Esophagus squamous epithelium (tissue), 5 donors: ENCODE data around the gene AMFR. TPM values are rescaled to one million over a fixed set of nuclear protein-coding genes. Genes with fewer than 3 reads are reported as not detected.
A peak's percentile ranks its signal among the peaks of the same experiment; 100 is the strongest.

ENCODE experiments used
- DNase-seq: peaks from one replicate; lab custom pipeline; 2025; lab: John Stamatoyannopoulos, UW
- H3K27ac ChIP-seq, 4 donors: fragments of 200-600 bp; sonication (generic); one replicate each; pipeline ENCODE4 v1.5.1; 2016 to 2019; ENCODE audit warnings: mild to moderate bottlenecking in 1 of 4
- H3K27me3 ChIP-seq, 4 donors: fragments of 200-600 bp; sonication (generic); 1 replicate in 3 of 4; 2 replicates in 1 of 4; pipeline versions ENCODE4 v1.5.1 to v1.6.0; 2017 to 2021; ENCODE audit warnings: antibody characterized with exemption in 1 of 4
- H3K36me3 ChIP-seq, 3 donors: fragments of 200-600 bp; sonication (generic); one replicate each; pipeline ENCODE4 v1.5.1; 2016 to 2019
- H3K4me1 ChIP-seq, 3 donors: fragments of 200-600 bp; sonication (generic); one replicate each; pipeline ENCODE4 v1.5.1; 2017 to 2019
- H3K4me3 ChIP-seq, 4 donors: fragments of 200-600 bp; sonication (generic); 1 replicate in 3 of 4; 2 replicates in 1 of 4; pipeline ENCODE4 v1.5.1; 2016 to 2019; ENCODE audit warnings: mild to moderate bottlenecking in 2 of 4, moderate library complexity in 1 of 4
- H3K9me3 ChIP-seq, 3 donors: fragments of 200-600 bp; sonication (generic); one replicate each; pipeline ENCODE4 v1.5.1; 2016 to 2019
- CTCF ChIP-seq, 6 experiments: fragments of 450-650 bp in 4 of 6; fragments of 200-600 bp in 2 of 6; sonication (generic) in 2 of 6; IDR thresholded peaks; one replicate each; pipeline ENCODE4 v1.5.1; 2016 to 2019; ENCODE audit warnings: antibody characterized with exemption in 6 of 6, mild to moderate bottlenecking in 4 of 6, moderate library complexity in 4 of 6
- POLR2A ChIP-seq, 4 donors: fragments of 450-650 bp; IDR thresholded peaks; one replicate each; pipeline ENCODE4 v1.6.1; 2017; ENCODE audit warnings: antibody characterized with exemption in 4 of 4, mild to moderate bottlenecking in 4 of 4, moderate library complexity in 3 of 4
- WGBS, 2 donors: methylation state at CpG; one replicate each; pipeline ENCODE4 v1.1.5; 2018; 5-methylcytosine and 5-hydroxymethylcytosine counted together
- intact Hi-C: fragments of 100-400 bp; cut with DNase I; formaldehyde crosslinking; loops from one replicate; pipeline ENCODE4 v1.15.0; 2022
- total RNA-seq, 4 donors: library from RNA; depleted of rRNA; stranded (reverse); fragments of >200 nt; gene quantifications; one replicate each; pipeline ENCODE4 v1.1.0, GENCODE V29; 2016
- donor health status: DM: yes; HTN: yes; CAD: no.

The AMFR gene
- total RNA-seq, 4 donors from 2014 or later, result 69.9 to 133 (median 111) TPM

DNA sequence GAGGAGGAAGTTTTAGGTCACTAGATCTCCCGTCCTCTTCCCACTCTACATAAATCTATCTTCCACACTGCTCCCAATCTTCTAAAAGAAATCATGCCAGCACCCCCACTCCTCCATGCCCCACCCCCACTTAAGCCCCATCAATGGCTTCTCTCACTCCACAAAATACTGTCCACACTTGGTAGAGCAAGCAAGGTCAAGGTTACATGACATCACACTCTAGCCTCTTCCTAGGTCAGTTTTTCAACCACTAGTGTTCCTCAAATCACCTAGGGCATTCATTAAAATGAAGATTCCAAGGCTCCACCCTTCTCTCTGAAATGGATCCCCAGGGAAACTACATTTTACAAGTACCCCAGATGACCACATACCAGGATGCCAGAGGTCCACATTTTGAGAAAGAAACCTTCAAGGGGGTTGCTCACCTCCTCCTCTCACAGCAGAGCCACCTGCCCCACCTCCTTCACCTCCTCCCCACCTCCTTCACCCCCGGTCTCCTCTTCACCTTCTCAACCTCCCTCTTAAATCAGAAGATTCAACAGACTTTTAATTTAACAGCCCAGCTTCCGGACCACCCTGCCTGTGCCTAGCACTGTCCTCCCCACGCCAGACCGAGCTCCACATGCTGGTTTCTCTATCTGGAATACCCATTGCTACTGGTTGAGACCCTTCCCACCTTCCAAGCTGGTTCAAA is 3.2 kb downstream of the AMFR start:
- no peak for TF ChIP-seq CTCF (IDR thresholded peaks at IDR 0.05)
- no peak for TF ChIP-seq POLR2A (IDR thresholded peaks at IDR 0.05)
- DNase-seq, result no peak
- Histone ChIP-seq H3K4me1 (peaks cover 14 to 80% (median 37%) of the 10 kb centered on the region in 3 donors), H3K27ac (no peak overlapping the region), H3K4me3 (no peak overlapping the region), H3K27me3 (no peaks in the 10 kb centered on the region), H3K9me3 (no peaks in the 10 kb centered on the region), H3K36me3 (no peaks in the 10 kb centered on the region)
- intact Hi-C loops, result no loop called here
- WGBS, 2 donors, result 85 to 96% methylated on average over 5 of the region's 5 CpGs

DNA sequence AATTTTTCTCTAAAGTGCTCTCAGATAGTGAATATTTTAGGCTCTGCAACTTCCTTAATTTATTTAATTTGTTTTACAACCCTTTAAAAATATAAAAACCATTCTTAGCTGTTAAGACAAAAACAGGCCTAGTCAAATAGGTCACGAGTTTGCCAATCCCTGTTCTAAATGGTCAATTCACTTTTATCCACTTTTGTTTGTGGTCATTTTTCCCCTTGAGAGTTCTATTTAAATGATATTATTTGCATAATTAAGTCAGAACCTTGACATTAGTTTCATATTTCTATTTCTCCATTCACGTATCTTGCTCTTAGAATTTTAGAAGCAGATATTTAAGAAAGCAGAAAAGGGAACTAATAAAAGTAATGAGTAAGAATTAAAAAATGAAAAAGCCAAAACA is 4.0 kb downstream of the AMFR start:
- WGBS, 2 donors, result 78 to 85% methylated on average over 2 of the region's 2 CpGs
- H3K4me1 ChIP-seq, result peaks cover 14 to 73% (median 37%) of the 10 kb centered on the region in 3 donors

GRCh38 chr16:56420613-56421012 is 4.7 kb downstream of the AMFR start:
- no peak overlapping the region for H3K4me3 ChIP-seq
- H3K27me3 ChIP-seq, result no peaks in the 10 kb centered on the region
- H3K27ac ChIP-seq, result peak overlapping the region in 2 of 4 donors; percentile 60 to 73
- no peaks in the 10 kb centered on the region for H3K9me3 ChIP-seq
- H3K36me3 ChIP-seq, result no peaks in the 10 kb centered on the region
- DNase-seq, result no peak
- intact Hi-C loops, result no loop called here
- peaks cover 14 to 73% (median 30%) of the 10 kb centered on the region in 3 donors for H3K4me1 ChIP-seq
- no peak for TF ChIP-seq POLR2A (IDR thresholded peaks at IDR 0.05)
- no peak for TF ChIP-seq CTCF (IDR thresholded peaks at IDR 0.05)

More for the DNA sequence above, 4.0 kb downstream of the AMFR start:
- no peak overlapping the region for H3K4me3 ChIP-seq
- DNase-seq, result no peak
- intact Hi-C loops, result no loop called here
- no peak overlapping the region for H3K27ac ChIP-seq
- H3K27me3 ChIP-seq, result no peaks in the 10 kb centered on the region
- H3K36me3 ChIP-seq, result no peaks in the 10 kb centered on the region
- H3K9me3 ChIP-seq, result no peaks in the 10 kb centered on the region
- TF ChIP-seq POLR2A (IDR thresholded peaks at IDR 0.05), result no peak
- no peak for TF ChIP-seq CTCF (IDR thresholded peaks at IDR 0.05)

DNA sequence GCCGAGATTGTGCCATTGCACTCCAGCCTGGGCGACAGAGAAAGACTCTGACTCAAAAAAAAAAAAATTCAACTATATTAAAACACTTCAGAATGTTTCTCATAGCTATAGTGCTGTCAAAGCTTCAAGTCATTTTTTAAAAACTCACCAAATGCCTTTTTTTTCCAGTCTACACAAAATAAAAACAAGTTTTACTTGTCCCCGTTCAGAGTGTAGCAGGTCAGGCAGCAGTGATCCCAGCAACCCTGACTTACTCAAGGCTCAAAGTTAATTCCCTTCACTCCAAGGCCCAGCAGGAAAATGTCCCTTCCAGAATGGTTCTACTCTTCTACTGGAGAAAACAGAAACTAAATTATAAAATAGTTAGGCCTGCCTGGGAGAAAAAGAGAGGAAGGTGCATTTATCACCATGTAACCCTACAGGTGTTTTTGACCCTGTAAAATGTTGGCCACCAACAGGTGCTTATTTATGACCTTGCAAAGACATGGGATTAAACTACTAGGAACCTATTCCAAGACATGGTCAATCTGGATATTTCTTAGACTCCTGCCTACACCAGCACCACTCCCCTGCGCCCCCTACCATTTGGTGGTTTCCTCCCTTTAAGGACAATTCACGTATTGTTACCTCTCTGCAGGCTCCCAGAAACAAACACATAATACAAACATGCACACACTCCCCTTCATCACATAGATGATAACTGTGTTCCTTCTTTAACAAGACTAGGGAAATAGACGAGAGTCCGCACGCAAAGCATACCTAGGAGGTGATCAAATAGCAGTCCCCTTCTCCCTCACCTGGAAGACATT is 5.4 kb downstream of the AMFR start:
- H3K36me3 ChIP-seq, result no peaks in the 10 kb centered on the region
- H3K9me3 ChIP-seq, result no peaks in the 10 kb centered on the region
- H3K4me3 ChIP-seq, result no peak overlapping the region
- WGBS, 2 donors, result 75 to 86% methylated on average over 8 of the region's 8 CpGs
- no peak for DNase-seq
- TF ChIP-seq POLR2A (IDR thresholded peaks at IDR 0.05), result no peak
- no peak for TF ChIP-seq CTCF (IDR thresholded peaks at IDR 0.05)
- H3K27me3 ChIP-seq, result no peaks in the 10 kb centered on the region
- H3K27ac ChIP-seq, result peak overlapping the region in 3 of 4 donors; percentile 36 to 73 (median 60)
- intact Hi-C loops, result no loop called here
- peaks cover 14 to 78% (median 30%) of the 10 kb centered on the region in 3 donors for H3K4me1 ChIP-seq

DNA sequence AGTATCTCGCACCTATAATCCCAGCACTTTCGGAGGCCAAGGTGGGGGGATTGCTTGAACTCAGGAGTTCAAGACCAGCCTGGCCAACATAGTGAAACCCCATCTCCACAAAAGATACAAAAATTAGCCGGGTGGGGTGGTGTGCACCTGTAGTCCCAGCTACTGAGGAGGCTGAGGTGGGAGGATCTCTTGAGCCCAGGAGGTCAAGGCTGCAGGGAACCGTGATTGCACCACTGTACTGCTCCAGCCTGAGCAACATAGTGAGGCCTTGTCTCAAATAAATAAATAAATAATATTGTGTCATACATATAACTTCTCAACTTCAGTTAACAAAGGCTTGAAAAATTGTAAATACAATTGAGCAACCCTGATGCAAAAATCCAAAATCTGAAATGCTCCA is 8.2 kb downstream of the AMFR start:
- no peaks in the 10 kb centered on the region for H3K27me3 ChIP-seq
- H3K4me3 ChIP-seq, result no peak overlapping the region
- H3K36me3 ChIP-seq, result peaks cover 0 to 17% (median 0%) of the 10 kb centered on the region in 3 donors
- no peak overlapping the region for H3K27ac ChIP-seq
- H3K4me1 ChIP-seq, result peaks cover 7 to 62% (median 15%) of the 10 kb centered on the region in 3 donors
- TF ChIP-seq POLR2A (IDR thresholded peaks at IDR 0.05), result no peak
- TF ChIP-seq CTCF (IDR thresholded peaks at IDR 0.05), result no peak
- H3K9me3 ChIP-seq, result no peaks in the 10 kb centered on the region
- 91 to 92% methylated on average over 4 of the region's 4 CpGs for WGBS, 2 donors
- intact Hi-C loops, result no loop called here
- no peak for DNase-seq
